Activated CD8-positive, alpha-beta memory T cell treated with anti-CD3 and anti-CD28 coated beads for 48 hours (primary cell): ENCODE results near the gene TWIST1.

Experiments
- DNase-seq, 3 experiments: peaks; one replicate each; pipeline ENCODE4 v3.0.0-alpha.2; 2020; ENCODE audit warnings: low read depth in 2 of 3, low spot score in 2 of 3

The TWIST1 gene

DNA sequence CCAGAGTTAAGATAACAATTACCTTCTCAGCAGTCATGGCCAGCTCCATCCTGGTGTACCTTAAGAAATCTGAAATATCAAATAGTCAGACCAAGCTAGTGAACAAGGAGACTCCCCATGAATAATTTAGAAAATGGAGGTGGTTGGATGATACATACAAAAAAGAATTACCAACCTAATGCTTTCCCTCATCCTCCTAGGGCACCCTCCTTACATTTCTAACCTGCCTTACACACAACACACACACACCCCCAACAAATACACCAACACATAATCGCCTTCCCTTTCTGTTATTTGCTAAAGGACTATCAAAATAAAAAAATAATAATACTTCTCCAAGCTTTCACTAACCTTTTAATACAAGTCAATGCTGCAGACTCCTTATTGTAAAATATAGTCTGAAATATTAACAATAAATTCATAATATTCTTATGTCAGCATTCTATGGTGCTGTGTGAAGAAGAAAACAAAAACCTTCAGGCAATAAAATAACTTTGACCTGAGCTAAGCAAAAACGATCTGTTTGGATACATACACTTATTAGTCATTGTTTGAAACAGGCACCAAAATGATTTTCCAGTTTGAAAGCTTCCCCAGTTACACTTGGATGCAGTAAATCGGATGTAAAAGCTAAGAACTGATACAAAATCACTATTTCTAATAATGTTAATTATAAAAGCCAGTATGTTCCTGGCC is 3.4 kb downstream of the TWIST1 start:
- DNase-seq, result no peak

DNA sequence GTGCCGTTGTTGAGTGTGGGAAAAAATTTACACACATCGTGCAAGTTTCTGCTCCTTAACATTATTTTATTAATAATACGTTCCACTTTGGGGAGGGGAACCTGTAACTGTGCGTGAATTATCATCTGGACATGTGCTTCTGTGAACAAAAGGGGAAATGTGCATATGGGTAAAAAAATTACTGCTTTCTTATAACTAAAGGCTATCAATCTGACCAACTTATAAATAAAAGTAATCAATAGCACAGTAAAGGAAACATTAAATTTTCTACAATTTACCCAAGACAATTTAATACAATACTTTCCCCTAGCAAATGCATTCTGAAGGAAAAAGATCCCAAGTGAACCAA is 4.5 kb downstream of the TWIST1 start:
- DNase-seq, result no peak

- no peak for DNase-seq
Observed at GRCh38 chr7:19112274-19113001, 5.0 kb downstream of the TWIST1 start.

- no peak for DNase-seq
Observed at GRCh38 chr7:19111474-19112273, 5.8 kb downstream of the TWIST1 start.

DNA sequence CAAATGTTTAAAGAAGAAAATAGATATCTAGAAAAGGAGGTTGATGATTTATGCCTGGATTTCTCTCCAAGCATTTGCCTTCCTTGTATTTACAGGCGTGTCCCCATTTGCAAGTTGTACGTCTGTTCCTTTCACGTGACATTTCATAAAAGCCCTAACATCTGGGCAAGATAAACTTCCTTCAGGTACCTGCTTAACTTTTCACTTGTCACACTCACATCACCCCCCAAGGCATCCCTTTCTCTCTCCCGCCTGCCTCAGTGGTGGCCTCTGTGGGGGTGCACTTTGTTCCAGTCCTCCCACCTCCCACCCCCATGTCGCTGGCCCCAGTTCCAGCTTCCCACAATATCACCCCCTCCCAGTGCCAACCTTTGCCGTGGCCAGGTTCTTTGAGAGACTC is 6.7 kb downstream of the TWIST1 start:
- no peak for DNase-seq

- no peak for DNase-seq
Observed at GRCh38 chr7:19110026-19110730, 7.3 kb downstream of the TWIST1 start.

DNA sequence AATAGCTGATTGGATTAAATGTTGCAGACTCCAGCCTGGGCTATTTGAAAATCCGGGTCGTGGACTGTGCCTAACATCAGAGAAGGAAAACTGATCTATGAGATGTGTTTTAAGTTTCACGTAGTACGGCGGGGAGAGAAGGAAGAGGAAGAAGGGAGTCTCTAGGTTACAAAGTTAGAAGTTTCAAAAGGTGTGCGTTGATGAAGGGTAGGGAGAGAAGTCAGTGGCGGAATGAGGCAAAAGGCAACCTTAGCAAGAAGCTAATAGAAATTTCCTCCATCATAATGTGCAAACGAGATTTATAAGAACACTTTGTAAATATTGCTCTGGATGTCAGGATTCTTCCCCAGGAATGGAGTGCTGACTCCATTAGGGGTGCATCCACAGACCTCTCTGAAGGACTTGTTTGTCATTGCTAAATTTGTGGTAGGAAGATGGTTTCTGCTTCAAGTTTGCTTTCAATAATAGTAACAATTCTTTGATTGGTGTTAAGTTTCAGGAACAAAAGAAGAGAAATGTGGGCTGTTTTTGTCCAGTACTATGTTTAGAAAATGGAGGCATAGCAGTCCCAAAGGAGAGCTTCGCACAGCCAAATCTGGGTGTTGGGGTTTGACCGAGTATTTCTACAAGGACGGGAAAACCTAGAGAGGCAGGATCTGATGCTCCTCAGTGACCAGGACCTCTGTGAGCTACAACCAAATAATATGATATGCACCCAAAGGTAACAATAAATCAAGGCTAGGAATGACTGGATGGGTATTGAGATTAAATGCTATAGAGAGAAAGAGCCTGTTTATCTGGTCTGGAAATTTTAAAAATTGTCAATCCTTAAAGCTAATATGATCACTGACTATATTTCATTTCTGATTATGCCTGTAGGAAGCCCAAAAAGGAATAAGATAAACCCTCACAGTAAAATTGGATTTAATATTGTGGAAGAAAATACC is 8.2 kb downstream of the TWIST1 start:
- DNase-seq, result no peak

- no peak for DNase-seq
Observed at GRCh38 chr7:19107356-19108146, 9.9 kb downstream of the TWIST1 start.

- DNase-seq, result no peak
Observed at GRCh38 chr7:19107081-19107355, 10.4 kb downstream of the TWIST1 start.

- no peak for DNase-seq
Observed at GRCh38 chr7:19106241-19107080, 11.0 kb downstream of the TWIST1 start.

- no peak for DNase-seq
Observed at GRCh38 chr7:19105546-19105945, 11.9 kb downstream of the TWIST1 start.

DNA sequence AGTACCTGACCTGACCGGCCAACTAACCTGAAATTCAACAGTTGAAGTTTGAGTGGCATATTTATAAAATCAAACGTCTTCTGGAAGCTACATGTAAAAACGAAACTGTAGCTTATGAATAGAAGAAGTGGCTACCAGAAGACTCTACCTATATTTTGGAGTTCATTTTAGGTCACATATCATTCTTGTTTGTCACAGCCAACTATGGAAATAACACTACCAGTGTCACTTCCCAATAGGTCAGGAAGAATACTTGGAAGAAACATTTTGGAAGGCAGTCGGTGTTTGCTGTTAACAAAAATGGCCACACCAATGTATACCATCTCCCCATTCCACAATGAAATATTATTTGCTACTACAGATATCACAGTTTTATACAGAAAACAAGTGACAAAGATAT is 12.6 kb downstream of the TWIST1 start:
- DNase-seq, result no peak

DNA sequence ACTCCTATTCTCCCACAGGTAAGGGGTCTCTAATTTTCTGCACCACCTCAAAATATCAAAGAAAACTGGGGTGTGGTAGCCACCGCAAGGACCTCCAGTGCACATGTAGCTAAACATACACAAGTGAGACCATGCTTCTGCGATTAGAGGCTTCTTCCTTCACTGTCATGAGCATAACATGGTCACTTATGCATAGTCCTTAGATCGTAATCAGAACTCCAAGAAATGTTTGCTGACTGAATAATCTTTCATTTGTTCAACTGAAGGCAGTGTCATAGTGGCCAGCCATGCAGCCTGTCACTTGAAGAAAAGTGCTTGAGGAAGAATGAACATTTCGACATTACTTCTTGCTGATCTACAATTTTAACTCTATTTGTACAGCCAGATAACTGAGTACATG is 14.6 kb downstream of the TWIST1 start:
- no peak for DNase-seq

- DNase-seq, result no peak
Observed at GRCh38 chr7:19101909-19102308, 15.5 kb downstream of the TWIST1 start.

DNA sequence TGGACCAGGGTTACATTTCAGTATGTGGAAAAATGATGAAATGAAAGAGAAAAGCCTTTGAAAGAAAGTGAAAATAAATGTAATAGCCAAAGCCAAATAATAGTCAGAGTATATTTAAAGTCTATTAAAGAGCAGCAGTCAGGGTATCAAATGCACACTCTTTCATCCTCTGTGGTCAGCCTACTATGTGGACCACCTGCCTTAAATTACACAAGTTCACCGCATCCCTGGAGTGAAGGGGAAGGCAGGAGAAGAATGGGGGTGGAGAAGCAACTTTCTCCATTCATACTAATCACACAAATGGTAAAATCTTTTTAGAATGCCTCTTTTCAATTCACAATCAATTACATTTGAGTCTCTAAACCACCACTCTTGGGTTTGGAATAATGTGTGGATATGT is 16.0 kb downstream of the TWIST1 start:
- DNase-seq, result no peak

GRCh38 chr7:19099924-19100323 is 17.5 kb downstream of the TWIST1 start:
- DNase-seq, result no peak

- no peak for DNase-seq
Observed at GRCh38 chr7:19099194-19099593, 18.2 kb downstream of the TWIST1 start.

DNA sequence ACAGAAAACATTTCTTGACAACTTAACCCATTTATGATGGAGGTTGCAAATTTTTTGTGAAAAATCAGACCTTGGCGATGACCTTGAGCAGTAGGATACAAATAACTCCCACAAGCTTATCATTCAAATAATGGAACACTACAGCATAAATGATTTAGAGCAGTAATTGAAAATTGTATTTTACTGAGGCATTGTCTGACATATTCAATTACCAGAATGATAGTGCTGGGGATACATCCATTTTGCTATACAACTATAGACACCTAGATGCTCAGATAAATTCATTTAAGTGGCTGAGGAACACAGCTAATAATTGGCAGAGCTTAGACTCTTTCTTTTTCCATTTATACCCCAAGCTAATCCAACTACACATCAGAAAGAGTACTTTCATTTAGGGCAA is 18.9 kb downstream of the TWIST1 start:
- no peak for DNase-seq
